Activated T-helper 1 cell treated with Interleukin-2 at 50 U/mL for 16 hours (primary cell): ENCODE data around the gene DAB1.
"Not testable (repeated sequence)": the region's sequence is repeated elsewhere in the genome, so short reads cannot be mapped to it uniquely, and the experiment has no call there.

ENCODE experiments used
- DNase-seq: peaks from one replicate; pipeline ENCODE4 v3.0.0-alpha.2; 2020; ENCODE audit warnings: low read depth

The DAB1 gene

DNA sequence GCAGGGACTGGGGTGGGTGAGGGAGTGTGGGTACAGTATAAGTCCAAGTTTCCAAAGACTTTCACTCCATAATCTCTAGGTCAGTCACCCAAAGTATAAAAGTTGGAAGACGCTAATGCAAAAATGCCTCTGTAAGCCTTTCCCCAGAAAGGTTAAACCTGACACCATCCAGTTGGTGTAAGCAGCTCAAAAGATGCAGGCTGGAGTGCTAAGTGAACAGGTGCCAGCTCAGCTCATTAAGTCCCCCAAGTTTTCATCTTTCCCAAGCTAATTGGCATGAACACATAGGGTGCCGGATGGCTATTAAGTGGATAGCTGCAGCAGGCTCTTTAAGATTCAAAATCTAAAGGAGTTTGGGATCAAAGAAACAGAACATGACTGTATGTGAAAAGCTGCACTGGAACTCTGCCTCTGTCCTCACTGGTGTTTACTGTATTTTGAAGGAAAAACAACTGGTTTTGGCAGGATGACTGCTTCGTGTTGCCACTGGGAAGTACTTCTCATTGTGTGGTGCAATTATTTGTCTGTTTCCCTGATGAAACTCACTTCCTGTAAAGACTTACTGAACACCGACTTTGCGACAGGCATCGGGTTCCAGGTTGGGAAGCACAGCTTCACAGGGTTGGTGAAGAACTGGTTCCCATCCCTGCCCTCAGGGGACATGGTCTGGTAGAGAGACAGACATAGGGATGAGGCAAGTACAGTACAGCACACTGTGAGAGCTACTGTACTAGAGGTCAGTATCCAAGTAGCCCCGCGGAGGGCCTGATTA, 152.7 kb downstream of the DAB1 start:
- no peak for DNase-seq

GRCh38 chr1:57269630-57270225, 154.1 kb downstream of the DAB1 start:
- DNase-seq, result no peak

- no peak for DNase-seq
Measured at GRCh38 chr1:57265104-57265503, 158.8 kb downstream of the DAB1 start.

DNA sequence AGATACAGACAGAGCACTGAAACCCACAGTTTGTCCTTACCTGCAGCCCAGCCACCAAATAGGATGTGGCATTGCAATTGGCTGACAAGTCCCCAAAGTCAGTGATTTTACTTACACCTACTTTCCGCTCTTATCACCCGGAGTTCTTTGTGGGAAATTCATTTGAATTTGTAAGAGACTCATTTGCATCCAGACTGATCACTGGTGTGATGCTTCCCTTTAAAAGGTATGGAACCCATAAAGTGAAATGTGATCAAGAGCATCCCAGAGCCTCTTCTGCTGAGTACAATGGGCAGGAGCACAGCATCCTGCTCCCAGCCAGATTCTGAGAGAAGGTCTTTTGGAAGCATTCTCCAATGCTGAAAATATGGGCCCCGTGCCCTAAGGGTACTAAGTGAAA, 161.4 kb downstream of the DAB1 start:
- no peak for DNase-seq

GRCh38 chr1:57258557-57259325, 165.1 kb downstream of the DAB1 start:
- DNase-seq, result no peak

DNA sequence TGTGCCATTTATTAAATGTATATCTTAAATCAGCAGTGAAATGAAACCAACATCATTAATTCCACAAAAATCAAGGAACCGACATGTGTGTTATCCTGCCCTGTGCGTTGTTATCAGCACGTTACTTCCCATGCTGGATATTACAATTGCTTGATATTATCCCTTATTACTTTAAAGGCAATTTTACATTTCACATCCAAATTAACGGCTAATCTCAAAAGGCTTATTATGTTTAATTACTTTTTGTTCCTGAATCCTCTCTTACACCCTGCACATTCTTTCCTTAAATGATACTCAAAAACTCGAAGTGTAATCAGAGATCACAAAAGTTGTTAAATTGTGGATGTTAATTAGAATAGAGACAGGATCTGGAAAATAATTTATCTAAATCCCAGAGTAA, 167.9 kb downstream of the DAB1 start:
- DNase-seq, result no peak

DNA sequence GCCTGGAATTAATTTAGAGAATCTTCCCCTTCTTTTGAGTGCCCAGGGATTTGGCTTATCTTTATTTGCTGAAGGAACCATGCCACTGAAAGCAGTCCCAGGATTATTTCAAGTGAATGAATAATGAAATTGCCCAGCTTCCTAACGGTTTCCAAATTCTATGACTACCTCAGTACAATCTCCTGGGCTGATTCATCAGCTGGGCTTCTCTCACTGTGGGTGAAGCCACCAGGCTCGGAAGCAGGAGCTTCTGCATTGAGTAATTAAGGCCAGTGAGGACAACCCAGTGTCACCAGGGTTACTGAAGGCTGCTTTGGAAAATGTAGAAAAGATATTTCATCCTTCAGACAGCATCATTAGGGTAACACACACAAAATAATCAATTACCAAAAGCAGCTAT, 169.8 kb downstream of the DAB1 start:
- no peak for DNase-seq

DNA sequence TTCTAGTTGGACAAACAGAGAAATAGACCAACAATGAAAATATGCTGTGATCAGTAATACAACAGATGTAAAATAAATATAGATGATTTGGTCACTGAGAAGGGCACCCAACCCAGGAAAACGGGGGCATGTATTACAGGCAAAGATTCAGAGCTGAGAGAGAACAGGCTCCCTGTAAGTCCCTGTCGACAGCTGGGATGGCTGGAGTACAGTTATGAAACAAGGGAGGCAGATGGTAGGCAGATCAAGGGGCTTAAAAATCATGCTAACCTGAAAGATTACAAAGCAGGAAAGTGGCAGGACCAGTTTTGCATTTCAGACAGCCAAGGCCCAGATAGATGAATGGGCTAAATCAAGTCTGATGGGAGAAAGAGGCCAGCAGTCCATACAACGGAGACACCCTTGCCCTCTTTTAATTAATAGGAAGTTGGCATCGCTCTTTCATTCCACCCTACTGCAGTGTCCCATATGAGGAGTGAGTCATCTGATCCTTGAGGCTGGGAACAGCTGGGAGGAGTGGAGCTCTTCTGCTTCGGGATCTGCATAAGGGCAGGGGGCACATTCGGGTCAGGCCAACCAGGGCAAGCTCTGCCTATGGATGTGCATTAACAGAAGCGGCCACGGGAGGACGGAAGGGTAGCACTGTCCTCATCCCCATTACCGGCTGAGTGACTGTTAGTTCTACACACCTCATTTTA, 171.1 kb downstream of the DAB1 start:
- DNase-seq, result no peak

- DNase-seq, result no peak
Measured at GRCh38 chr1:57250021-57250420, 173.8 kb downstream of the DAB1 start.

- DNase-seq, result no peak
Measured at GRCh38 chr1:57249511-57249910, 174.3 kb downstream of the DAB1 start.

DNA sequence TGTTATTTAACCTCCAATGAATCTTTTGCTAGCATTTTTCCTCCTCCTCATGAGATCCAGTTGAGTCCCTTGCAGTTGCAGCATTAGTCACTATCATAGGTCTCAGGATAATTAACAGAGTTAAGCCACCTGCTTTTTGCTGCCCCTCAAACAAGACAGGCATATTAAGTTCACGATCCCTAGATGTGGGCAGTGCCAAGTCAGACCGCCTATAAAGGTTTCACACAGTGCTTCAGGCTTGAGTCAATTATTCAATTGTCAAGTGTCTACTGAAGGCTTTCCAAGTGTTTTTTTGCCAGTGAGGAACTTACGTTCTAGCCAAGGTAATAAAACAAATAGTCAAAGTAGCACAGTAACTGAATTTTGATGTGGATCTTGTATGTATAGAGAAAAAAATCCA, 175.0 kb downstream of the DAB1 start:
- no peak for DNase-seq

- DNase-seq, result no peak
Measured at GRCh38 chr1:57238233-57238781, 185.6 kb downstream of the DAB1 start.

DNA sequence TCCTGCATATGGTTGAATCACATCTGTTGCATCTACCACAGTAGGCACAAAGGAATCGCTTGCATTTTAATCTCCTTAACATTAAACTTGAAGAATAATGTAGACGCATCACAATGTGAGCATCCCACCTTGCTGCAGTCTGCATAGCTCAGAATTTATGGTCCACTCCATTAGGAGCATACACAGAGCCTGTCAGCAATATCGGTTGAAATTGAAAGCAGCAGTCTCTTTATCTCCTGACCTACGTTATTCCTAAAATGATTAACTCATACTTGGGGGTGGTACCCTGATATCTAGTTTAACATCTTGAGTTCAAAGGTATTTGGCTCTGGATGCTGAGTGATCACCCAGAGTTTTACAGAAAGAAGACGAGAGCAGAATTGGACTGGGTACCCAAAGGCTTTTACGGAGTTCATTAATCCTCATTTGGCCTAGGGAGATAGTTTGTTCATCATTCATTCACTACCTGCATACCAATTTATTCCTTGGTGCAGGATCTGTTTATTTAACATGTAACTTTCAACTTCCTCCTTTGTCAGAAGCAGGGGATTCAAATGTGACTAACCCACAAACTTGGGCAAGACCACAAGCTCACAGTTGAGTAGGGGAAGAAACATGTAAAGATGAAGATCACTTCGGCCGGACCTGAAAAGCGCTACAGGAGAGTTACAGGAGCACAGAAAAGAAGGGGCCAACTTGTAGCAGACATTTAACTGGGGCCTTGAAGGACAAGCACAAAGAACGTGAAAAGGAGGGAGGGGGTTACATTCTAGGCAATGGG, 187.9 kb downstream of the DAB1 start:
- DNase-seq, result no peak

GRCh38 chr1:57234459-57234858, 189.4 kb downstream of the DAB1 start:
- DNase-seq, result no peak

GRCh38 chr1:57232500-57232899, 191.4 kb downstream of the DAB1 start:
- DNase-seq, result no peak

GRCh38 chr1:57229998-57230397, 193.9 kb downstream of the DAB1 start:
- no peak for DNase-seq

- DNase-seq, result no peak
Measured at GRCh38 chr1:57229076-57229475, 194.8 kb downstream of the DAB1 start.

- DNase-seq, result no peak
Measured at GRCh38 chr1:57222801-57223200, 201.1 kb downstream of the DAB1 start.

DNA sequence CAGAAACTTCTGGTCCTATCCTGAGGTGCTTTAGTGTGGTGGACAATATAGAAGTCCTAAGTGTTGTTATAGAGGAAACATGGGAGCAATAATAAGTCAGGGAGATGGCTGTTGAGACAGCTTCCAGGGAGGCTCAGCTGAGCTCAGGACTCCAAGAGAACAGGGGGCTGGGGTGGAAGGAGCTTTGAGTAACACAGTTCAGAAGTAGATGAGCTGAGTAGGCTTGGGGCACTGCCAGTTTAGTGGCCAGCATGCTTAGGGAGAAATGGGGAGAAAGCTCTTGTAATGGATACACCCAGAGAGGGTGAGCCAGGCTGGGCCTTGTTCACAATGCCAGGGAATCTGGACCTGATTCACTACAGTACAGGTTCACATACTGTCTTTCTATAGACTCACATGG, 201.6 kb downstream of the DAB1 start:
- DNase-seq, result no peak

DNA sequence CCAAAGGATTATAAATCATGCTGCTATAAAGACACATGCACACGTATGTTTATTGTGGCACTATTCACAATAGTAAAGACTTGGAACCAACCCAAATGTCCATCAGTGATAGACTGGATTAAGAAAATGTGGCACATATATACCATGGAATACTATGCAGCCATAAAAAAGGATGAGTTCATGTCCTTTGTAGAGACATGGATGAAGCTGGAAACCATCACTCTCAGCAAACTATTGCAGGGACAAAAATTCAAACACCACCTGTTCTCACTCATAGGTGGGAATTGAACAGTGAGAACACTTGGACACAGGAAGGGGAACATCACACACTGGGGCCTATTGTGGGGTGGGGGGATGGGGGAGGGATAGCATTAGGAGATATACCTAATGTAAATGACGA, 203.0 kb downstream of the DAB1 start:
- not testable (repeated sequence) for DNase-seq

DNA sequence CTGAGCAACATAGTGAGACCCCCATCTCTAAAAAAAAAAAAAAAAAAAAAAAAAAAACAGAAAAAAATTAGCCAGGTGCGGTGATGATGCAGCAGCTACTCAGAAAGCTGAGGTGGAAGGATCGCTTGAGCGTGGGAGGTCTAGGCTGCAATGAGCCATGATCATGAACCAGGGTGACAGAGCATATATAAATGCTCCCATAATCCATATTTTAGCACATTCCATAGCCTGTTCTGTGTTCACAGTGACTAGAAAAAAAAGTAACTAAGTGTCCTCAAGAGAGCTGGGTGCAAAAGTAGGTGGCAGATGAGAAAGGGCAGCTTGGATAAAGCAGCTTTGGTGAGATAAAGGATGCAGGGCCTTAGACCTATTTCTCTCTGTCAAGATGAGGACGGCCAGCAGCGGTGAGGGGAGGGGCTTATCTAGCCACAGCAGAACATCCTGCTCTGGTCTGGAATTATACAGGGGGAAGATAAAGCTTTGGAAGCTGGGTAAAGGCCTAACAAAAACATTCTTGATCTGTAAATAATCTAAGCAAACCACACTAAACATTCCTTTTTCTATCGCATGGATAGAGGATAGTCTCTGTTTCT, 205.3 kb downstream of the DAB1 start:
- no peak for DNase-seq
